ENCODE results near the gene PTBP3.
"Not testable (repeated sequence)": the region's sequence is repeated elsewhere in the genome, so short reads cannot be mapped to it uniquely, and the experiment has no call there.

PTBP3 gene

DNA sequence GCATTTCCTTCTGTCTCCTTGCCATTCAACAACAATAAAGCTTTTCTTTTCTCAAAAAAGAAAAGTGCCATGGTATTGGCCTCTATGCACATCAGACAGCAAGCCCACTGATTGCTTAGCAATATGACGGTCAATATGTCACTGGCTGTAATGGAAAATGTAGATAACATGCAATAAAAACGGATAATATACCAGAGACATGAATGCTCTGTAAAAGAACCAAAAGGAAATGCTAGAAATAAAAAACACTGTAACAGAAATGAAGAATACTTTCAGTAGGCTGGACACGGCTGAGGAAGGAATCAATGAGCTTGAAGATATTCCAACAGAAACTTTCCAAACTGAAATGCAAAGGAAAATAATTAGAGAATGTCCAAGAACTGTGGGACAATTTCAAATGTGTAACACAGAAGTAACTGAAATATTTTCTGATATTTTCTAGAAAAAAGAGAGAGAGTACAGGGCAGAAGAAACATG, 10.0 kb downstream of the PTBP3 start:
- DNase-seq (ENCODE audit: extremely low read depth in 1 of 2, low read depth in 1 of 2) = no peak

GRCh38 chr9:112322701-112323377, 10.6 kb downstream of the PTBP3 start:
- no peak for DNase-seq (ENCODE audit: extremely low read depth in 1 of 2, low read depth in 1 of 2)

GRCh38 chr9:112316258-112316943, 17.0 kb downstream of the PTBP3 start:
- DNase-seq (ENCODE audit: extremely low read depth in 1 of 2, low read depth in 1 of 2) = no peak

GRCh38 chr9:112315331-112316257, 17.8 kb downstream of the PTBP3 start:
- DNase-seq (ENCODE audit: extremely low read depth in 1 of 2, low read depth in 1 of 2) = no peak

GRCh38 chr9:112312139-112312538, 21.3 kb downstream of the PTBP3 start:
- DNase-seq (ENCODE audit: extremely low read depth in 1 of 2, low read depth in 1 of 2) = no peak

DNA sequence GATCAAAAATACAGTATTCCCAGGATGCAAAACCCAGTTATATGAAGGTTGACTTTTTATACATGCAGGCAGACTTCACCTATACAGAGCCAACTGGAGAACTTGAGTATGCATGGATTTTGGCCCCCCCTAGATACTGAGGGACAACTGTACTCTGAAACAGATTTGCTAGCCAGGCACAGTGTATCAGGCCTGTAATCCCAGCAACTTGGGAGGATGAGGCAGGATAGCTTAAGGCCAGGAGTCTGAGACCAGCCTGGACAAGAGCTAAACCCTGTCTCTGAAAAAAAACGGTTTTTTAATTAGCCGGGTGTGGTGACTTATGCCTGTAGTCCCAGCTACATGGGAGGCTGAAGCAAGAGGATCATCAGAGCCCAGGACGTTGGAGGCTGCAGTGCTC, 21.9 kb downstream of the PTBP3 start:
- no peak for DNase-seq (ENCODE audit: extremely low read depth in 1 of 2, low read depth in 1 of 2)

DNA sequence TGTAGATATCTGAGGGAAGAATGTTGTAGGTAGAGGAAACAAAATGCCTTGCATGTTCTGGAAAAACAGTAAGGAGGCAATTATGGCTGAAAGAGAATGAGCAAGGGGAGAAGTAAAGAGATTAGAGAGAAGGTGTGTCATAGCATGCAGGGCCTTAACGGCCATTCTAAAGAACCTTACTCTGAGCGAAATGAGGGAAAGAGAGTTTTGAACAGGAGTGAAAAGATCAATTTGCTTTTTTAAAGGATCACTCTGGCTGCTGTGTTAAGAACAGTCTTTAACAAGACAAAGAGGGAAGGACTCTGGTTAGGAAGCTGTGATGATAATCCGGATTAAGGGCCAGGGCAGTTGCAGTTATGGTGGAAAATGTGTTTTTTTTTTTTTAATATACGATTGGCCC, 22.6 kb downstream of the PTBP3 start:
- DNase-seq (ENCODE audit: extremely low read depth in 1 of 2, low read depth in 1 of 2) = no peak

GRCh38 chr9:112308588-112308987, 24.8 kb downstream of the PTBP3 start:
- DNase-seq (ENCODE audit: extremely low read depth in 1 of 2, low read depth in 1 of 2) = no peak

DNA sequence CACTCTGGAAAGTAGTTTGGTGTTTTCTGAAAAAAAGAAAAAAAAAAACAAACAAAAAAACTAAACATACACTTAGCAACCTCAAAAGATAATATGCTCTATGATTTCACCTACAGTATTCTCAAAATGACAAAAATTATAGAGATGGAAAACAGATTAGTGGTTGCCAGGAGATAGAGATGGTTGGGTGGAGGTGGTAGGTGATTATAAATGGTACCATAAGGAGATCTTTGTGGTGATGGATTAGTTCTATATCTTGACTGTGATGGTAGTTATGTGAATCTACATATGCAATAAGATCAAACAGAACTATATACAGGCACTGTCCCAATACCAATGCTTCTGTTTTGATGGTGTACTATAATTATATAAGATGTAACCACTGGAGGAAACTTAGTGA, 32.0 kb downstream of the PTBP3 start:
- DNase-seq (ENCODE audit: extremely low read depth in 1 of 2, low read depth in 1 of 2) = no peak

DNA sequence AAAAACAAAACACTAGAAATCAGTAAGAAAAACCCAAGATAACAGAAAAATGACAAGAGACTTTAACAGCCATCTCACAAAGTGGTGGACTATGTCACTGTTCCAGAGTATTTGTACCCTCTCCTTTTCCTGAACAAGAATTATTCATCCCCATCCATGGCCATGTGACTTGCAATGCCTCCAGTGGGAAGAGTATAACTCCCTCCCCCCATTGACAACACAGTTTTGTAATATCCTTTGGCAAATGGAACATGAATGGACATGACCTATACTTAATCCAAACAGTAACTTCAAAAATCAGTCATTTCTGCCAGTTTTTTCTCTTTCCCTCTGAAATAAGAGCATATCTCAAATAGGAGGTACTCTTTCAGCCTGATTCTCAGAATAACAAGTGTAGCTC, 33.9 kb downstream of the PTBP3 start:
- no peak for DNase-seq (ENCODE audit: extremely low read depth in 1 of 2, low read depth in 1 of 2)

DNA sequence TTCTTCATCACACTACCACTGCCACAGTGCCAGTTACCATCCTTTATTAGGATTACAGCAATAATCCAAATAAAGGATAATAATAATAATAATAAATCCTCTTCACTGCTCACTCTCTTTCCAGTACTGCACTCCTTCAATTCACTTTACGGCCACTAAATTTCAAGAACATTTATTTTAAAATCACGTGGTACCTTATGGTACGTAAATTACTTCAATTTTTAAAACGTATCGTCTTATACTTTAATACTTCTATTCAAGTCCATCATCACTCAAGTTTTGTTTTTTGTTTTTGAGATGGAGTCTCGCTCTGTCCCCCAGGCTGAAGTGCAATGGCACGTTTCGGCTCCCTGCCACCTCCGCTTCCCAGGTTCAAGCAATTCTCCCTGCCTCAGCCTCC, 36.5 kb downstream of the PTBP3 start:
- DNase-seq (ENCODE audit: extremely low read depth in 1 of 2, low read depth in 1 of 2) = no peak

DNA sequence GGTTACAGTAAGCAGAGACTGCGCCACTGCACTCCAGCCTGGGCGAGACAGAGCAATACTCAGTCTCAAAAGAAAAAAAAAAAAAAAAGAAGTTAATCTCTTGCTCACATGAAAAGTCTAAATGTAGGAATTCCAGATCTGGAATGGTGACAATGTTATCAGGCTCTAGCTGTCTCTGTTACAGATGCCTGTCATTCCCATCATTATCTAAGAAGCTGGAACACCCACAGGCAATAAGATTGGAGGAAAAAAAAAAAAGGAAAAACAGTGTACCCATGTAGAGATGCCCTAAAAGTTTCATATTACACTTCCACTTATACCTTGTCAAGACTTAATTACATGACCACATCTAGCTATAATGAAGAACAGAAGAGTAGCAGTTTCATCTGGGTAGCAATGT, 38.2 kb downstream of the PTBP3 start:
- no peak for DNase-seq (ENCODE audit: extremely low read depth in 1 of 2, low read depth in 1 of 2)

- no peak for DNase-seq (ENCODE audit: extremely low read depth in 1 of 2, low read depth in 1 of 2)
These were observed 45.4 kb downstream of the PTBP3 start for GRCh38 chr9:112288029-112288428.

GRCh38 chr9:112286926-112287325, 46.5 kb downstream of the PTBP3 start:
- no peak for DNase-seq (ENCODE audit: extremely low read depth in 1 of 2, low read depth in 1 of 2)

- DNase-seq (ENCODE audit: extremely low read depth in 1 of 2, low read depth in 1 of 2) = no peak
These were observed 48.4 kb downstream of the PTBP3 start for GRCh38 chr9:112285056-112285455.

- no peak for DNase-seq (ENCODE audit: extremely low read depth in 1 of 2, low read depth in 1 of 2)
These were observed 49.7 kb downstream of the PTBP3 start for GRCh38 chr9:112283582-112284253.

- not testable (repeated sequence) for DNase-seq (ENCODE audit: extremely low read depth in 1 of 2, low read depth in 1 of 2)
These were observed 50.6 kb downstream of the PTBP3 start for GRCh38 chr9:112282841-112283240.

- no peak for DNase-seq (ENCODE audit: extremely low read depth in 1 of 2, low read depth in 1 of 2)
These were observed 52.5 kb downstream of the PTBP3 start for GRCh38 chr9:112280904-112281303.

- no peak for DNase-seq (ENCODE audit: extremely low read depth in 1 of 2, low read depth in 1 of 2)
These were observed 53.9 kb downstream of the PTBP3 start for GRCh38 chr9:112279501-112279900.

DNA sequence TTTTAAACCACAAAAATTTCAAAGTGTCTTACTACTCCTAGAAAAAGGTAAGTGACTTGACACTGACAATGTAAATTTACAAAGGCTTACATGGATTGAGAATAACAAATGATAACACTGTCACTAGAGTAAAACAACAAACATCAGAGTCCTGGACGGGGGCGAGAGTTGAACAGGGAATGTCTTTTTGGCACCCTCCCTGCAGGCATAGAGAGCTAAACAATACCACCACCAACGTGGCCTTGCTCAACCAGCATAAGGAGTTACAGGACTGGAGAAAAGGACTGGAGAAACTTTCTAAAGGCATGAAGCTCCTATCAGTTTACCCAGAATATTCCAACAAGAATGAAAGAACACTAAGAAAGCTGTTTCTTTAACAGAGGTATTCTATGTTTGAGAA, 55.3 kb downstream of the PTBP3 start:
- DNase-seq (ENCODE audit: extremely low read depth in 1 of 2, low read depth in 1 of 2) = no peak

- no peak for DNase-seq (ENCODE audit: extremely low read depth in 1 of 2, low read depth in 1 of 2)
These were observed 58.8 kb downstream of the PTBP3 start for GRCh38 chr9:112274600-112274999.

Data from activated CD8-positive, alpha-beta memory T cell treated with anti-CD3 and anti-CD28 coated beads for 1 hour (primary cell).